CD4-positive, alpha-beta memory T cell (primary cell): ENCODE results near the gene IQCK. TPM values are rescaled to one million over a fixed set of nuclear protein-coding genes. Genes with fewer than 3 reads are reported as not detected.

Experiments used
- CTCF ChIA-PET: fragments of 350-600 bp; sonication (Branson Sonifier 250); formaldehyde crosslinking; loops from one replicate; lab custom pipeline; 2021; ENCODE audit warnings: inconsistent platforms; ENCODE audit not compliant: partially characterized antibody; lab: Charles Lee
- POLR2A ChIA-PET: fragments of 350-600 bp; sonication (Branson Sonifier 250); formaldehyde crosslinking; loops from one replicate; lab custom pipeline; 2021; ENCODE audit not compliant: partially characterized antibody; lab: Charles Lee
- DNase-seq, 5 donors: peaks; one replicate each; pipeline versions ENCODE4 v3.0.0 to v3.0.0-alpha.2; 2020 to 2022; ENCODE audit warnings: mixed read lengths in 1 of 5
- H3K27ac ChIP-seq: one replicate; pipeline ENCODE4 v1.7.0; 2013; ENCODE audit warnings: low read depth, low read length
- H3K27me3 ChIP-seq: 2 replicates; pipeline ENCODE4 v1.7.0; 2013; ENCODE audit warnings: mild to moderate bottlenecking, low read length, moderate library complexity; ENCODE audit not compliant: insufficient read depth
- H3K36me3 ChIP-seq: 2 replicates; pipeline ENCODE4 v1.7.0; 2013; ENCODE audit warnings: mild to moderate bottlenecking, low read length, moderate library complexity; ENCODE audit not compliant: insufficient read depth
- H3K4me1 ChIP-seq: 2 replicates; pipeline ENCODE4 v1.7.0; 2013; ENCODE audit warnings: mild to moderate bottlenecking, low read length, moderate library complexity; ENCODE audit not compliant: insufficient read depth
- H3K4me3 ChIP-seq, 2 donors: one replicate each; pipeline ENCODE4 v1.7.0; 2013; ENCODE audit warnings: low read length in 2 of 2, mild to moderate bottlenecking in 1 of 2
- H3K9me3 ChIP-seq, 2 donors: one replicate each; pipeline ENCODE4 v1.7.0; 2013; ENCODE audit warnings: low read length in 2 of 2, control low read depth in 1 of 2; ENCODE audit not compliant: control insufficient read depth in 1 of 2
- H3K27ac Mint-ChIP-seq, 7 donors: one replicate each; pipeline ENCODE4 v1.8.0; 2020 to 2021; ENCODE audit warnings: mixed read lengths in 7 of 7, mild to moderate bottlenecking in 6 of 7, inconsistent platforms in 3 of 7, moderate library complexity in 3 of 7
- H3K27me3 Mint-ChIP-seq, 2 donors: one replicate each; pipeline ENCODE4 v1.8.0; 2020 to 2021; ENCODE audit warnings: mixed read lengths in 2 of 2
- H3K36me3 Mint-ChIP-seq, 2 donors: one replicate each; pipeline ENCODE4 v1.8.0; 2020 to 2021; ENCODE audit warnings: mixed read lengths in 2 of 2, inconsistent platforms in 1 of 2, mild to moderate bottlenecking in 1 of 2
- H3K4me1 Mint-ChIP-seq, 4 donors: one replicate each; pipeline ENCODE4 v1.8.0; 2020 to 2021; ENCODE audit warnings: mixed read lengths in 4 of 4, mild to moderate bottlenecking in 1 of 4
- H3K4me3 Mint-ChIP-seq, 8 donors: one replicate each; pipeline ENCODE4 v1.8.0; 2020 to 2021; ENCODE audit warnings: mixed read lengths in 8 of 8, mild to moderate bottlenecking in 7 of 8, moderate library complexity in 6 of 8, inconsistent platforms in 3 of 8
- H3K9me3 Mint-ChIP-seq, 8 donors: one replicate each; pipeline ENCODE4 v1.8.0; 2020 to 2021; ENCODE audit warnings: mixed read lengths in 8 of 8, mild to moderate bottlenecking in 5 of 8, inconsistent platforms in 3 of 8, moderate library complexity in 1 of 8
- intact Hi-C: fragments of 100-400 bp; cut with micrococcal nuclease; formaldehyde crosslinking; loops from one replicate; pipeline ENCODE4 v1.15.1; 2023
- polyA plus RNA-seq, 2 donors: library from polyadenylated mRNA; unstranded; fragments of 300-500 nt; fragmentation: Illumina TruSeq; gene quantifications; one replicate each; pipeline ENCODE4 v1.2.3, GENCODE V29; 2021
- total RNA-seq, 2 experiments: library from RNA; stranded (reverse); gene quantifications; one replicate each; pipeline ENCODE4 v1.2.3, GENCODE V29; 2021

IQCK gene
- total and polyA plus RNA-seq, 4 experiments from 2014 or later: 1.3 to 4.1 (median 2.4) TPM

- Mint-ChIP-seq H3K9me3 (no peaks in the 10 kb centered on the region), H3K27ac (peak overlapping the region in 2 of 7 donors; percentile 27 to 58), H3K4me1 (no peaks in the 10 kb centered on the region), H3K4me3 (no peak overlapping the region), H3K36me3 (no peaks in the 10 kb centered on the region), H3K27me3 (peaks cover 0 to 2% of the 10 kb centered on the region in 2 donors)
- ChIA-PET CTCF (no interaction called here), POLR2A (no interaction called here)
- DNase-seq: no peak
- no peaks in the 10 kb centered on the region for H3K9me3 ChIP-seq
- intact Hi-C loops: no loop called here
- H3K36me3 ChIP-seq: no peaks in the 10 kb centered on the region
- no peaks in the 10 kb centered on the region for H3K4me1 ChIP-seq
- no peak overlapping the region for H3K4me3 ChIP-seq
- H3K27me3 ChIP-seq: no peaks in the 10 kb centered on the region
- H3K27ac ChIP-seq: no peak overlapping the region
These were observed 142.3 kb downstream of the IQCK start for GRCh38 chr16:19860166-19861041.

GRCh38 chr16:19861133-19861532, 143.1 kb downstream of the IQCK start:
- Mint-ChIP-seq H3K27ac (no peak overlapping the region), H3K9me3 (no peaks in the 10 kb centered on the region), H3K36me3 (no peaks in the 10 kb centered on the region), H3K27me3 (no peaks in the 10 kb centered on the region), H3K4me3 (no peak overlapping the region), H3K4me1 (no peaks in the 10 kb centered on the region)
- Histone ChIP-seq H3K36me3 (no peaks in the 10 kb centered on the region), H3K27ac (no peak overlapping the region), H3K4me1 (no peaks in the 10 kb centered on the region), H3K4me3 (no peak overlapping the region), H3K27me3 (no peaks in the 10 kb centered on the region), H3K9me3 (no peaks in the 10 kb centered on the region)
- intact Hi-C loops: no loop called here
- ChIA-PET CTCF (no interaction called here), POLR2A (no interaction called here)
- DNase-seq: no peak

GRCh38 chr16:19861811-19862327, 143.8 kb downstream of the IQCK start:
- Histone ChIP-seq H3K4me3 (no peak overlapping the region), H3K27ac (no peak overlapping the region), H3K27me3 (no peaks in the 10 kb centered on the region), H3K36me3 (no peaks in the 10 kb centered on the region), H3K9me3 (no peaks in the 10 kb centered on the region), H3K4me1 (no peaks in the 10 kb centered on the region)
- Mint-ChIP-seq H3K9me3 (no peaks in the 10 kb centered on the region), H3K4me1 (no peaks in the 10 kb centered on the region), H3K4me3 (no peak overlapping the region), H3K27me3 (no peaks in the 10 kb centered on the region), H3K27ac (no peak overlapping the region), H3K36me3 (no peaks in the 10 kb centered on the region)
- POLR2A ChIA-PET: no interaction called here
- no peak for DNase-seq
- intact Hi-C loops: no loop called here
- CTCF ChIA-PET: no interaction called here

GRCh38 chr16:19863990-19864389, 145.9 kb downstream of the IQCK start:
- H3K27ac Mint-ChIP-seq: no peak overlapping the region

GRCh38 chr16:19864566-19864965, 146.5 kb downstream of the IQCK start:
- Histone ChIP-seq H3K4me3 (no peak overlapping the region), H3K27ac (no peak overlapping the region), H3K27me3 (no peaks in the 10 kb centered on the region), H3K36me3 (no peaks in the 10 kb centered on the region), H3K4me1 (no peaks in the 10 kb centered on the region), H3K9me3 (no peaks in the 10 kb centered on the region)
- no peak overlapping the region for H3K4me3 Mint-ChIP-seq
- H3K9me3 Mint-ChIP-seq: no peaks in the 10 kb centered on the region
- H3K27me3 Mint-ChIP-seq: peaks cover 1 to 4% of the 10 kb centered on the region in 2 donors
- POLR2A ChIA-PET: no interaction called here
- no peak for DNase-seq
- H3K4me1 Mint-ChIP-seq: no peaks in the 10 kb centered on the region
- no peaks in the 10 kb centered on the region for H3K36me3 Mint-ChIP-seq
- CTCF ChIA-PET: interaction anchor here (1.2 kb wide), 1 partner anchor 49 kb away, joined by 3 read pairs; no protein-coding TSS in a partner anchor
- peak overlapping the region in 1 of 7 donors; percentile 79 for H3K27ac Mint-ChIP-seq
- intact Hi-C loops: no loop called here

More at GRCh38 chr16:19863990-19864389, 145.9 kb downstream of the IQCK start:
- no peak for DNase-seq
- peaks cover 1 to 4% of the 10 kb centered on the region in 2 donors for H3K27me3 Mint-ChIP-seq
- Histone ChIP-seq H3K36me3 (no peaks in the 10 kb centered on the region), H3K4me1 (no peaks in the 10 kb centered on the region), H3K4me3 (no peak overlapping the region), H3K27ac (no peak overlapping the region), H3K27me3 (no peaks in the 10 kb centered on the region), H3K9me3 (no peaks in the 10 kb centered on the region)
- H3K4me3 Mint-ChIP-seq: no peak overlapping the region
- intact Hi-C loops: no loop called here
- ChIA-PET POLR2A (no interaction called here), CTCF (interaction anchor here (1.2 kb wide), 1 partner anchor 50 kb away, joined by 3 read pairs; no protein-coding TSS in a partner anchor)
- H3K9me3 Mint-ChIP-seq: no peaks in the 10 kb centered on the region
- H3K36me3 Mint-ChIP-seq: no peaks in the 10 kb centered on the region
- H3K4me1 Mint-ChIP-seq: no peaks in the 10 kb centered on the region

- no peaks in the 10 kb centered on the region for H3K27me3 ChIP-seq
- peaks cover 1 to 4% of the 10 kb centered on the region in 2 donors for H3K27me3 Mint-ChIP-seq
- peak overlapping the region in 1 of 7 donors; percentile 69 for H3K27ac Mint-ChIP-seq
- H3K4me3 ChIP-seq: no peak overlapping the region
- no peaks in the 10 kb centered on the region for H3K9me3 Mint-ChIP-seq
- CTCF ChIA-PET: interaction anchor here (1.5 kb wide), 1 partner anchor 16 kb away, joined by 4 read pairs; no protein-coding TSS in a partner anchor
- no peaks in the 10 kb centered on the region for H3K9me3 ChIP-seq
- H3K36me3 ChIP-seq: no peaks in the 10 kb centered on the region
- H3K4me1 ChIP-seq: no peaks in the 10 kb centered on the region
- H3K4me1 Mint-ChIP-seq: no peaks in the 10 kb centered on the region
- POLR2A ChIA-PET: no interaction called here
- intact Hi-C loops: no loop called here
- no peak for DNase-seq
- H3K36me3 Mint-ChIP-seq: peaks cover 0 to 3% of the 10 kb centered on the region in 2 donors
- H3K4me3 Mint-ChIP-seq: no peak overlapping the region
- H3K27ac ChIP-seq: no peak overlapping the region
These were observed 150.3 kb downstream of the IQCK start for GRCh38 chr16:19868421-19868820.

- no peak for DNase-seq
- H3K4me3 ChIP-seq: no peak overlapping the region
- Mint-ChIP-seq H3K27ac (no peak overlapping the region), H3K4me1 (peaks cover 0 to 3% (median 0%) of the 10 kb centered on the region in 4 donors), H3K4me3 (no peak overlapping the region), H3K27me3 (peaks cover 1 to 6% of the 10 kb centered on the region in 2 donors), H3K9me3 (no peaks in the 10 kb centered on the region), H3K36me3 (peaks cover 0 to 3% of the 10 kb centered on the region in 2 donors)
- intact Hi-C loops: no loop called here
- no peaks in the 10 kb centered on the region for H3K27me3 ChIP-seq
- CTCF ChIA-PET: interaction anchor here (1.6 kb wide), 1 partner anchor 15 kb away, joined by 4 read pairs; no protein-coding TSS in a partner anchor
- H3K9me3 ChIP-seq: no peaks in the 10 kb centered on the region
- no peak overlapping the region for H3K27ac ChIP-seq
- H3K36me3 ChIP-seq: no peaks in the 10 kb centered on the region
- POLR2A ChIA-PET: no interaction called here
- H3K4me1 ChIP-seq: no peaks in the 10 kb centered on the region
These were observed 153.7 kb downstream of the IQCK start for GRCh38 chr16:19871721-19872120.
